CD4-positive, alpha-beta T cell treated with Interleukin-21 for 1 hour (primary cell): ENCODE results near the gene DTYMK.

Source experiments
- DNase-seq: peaks from one replicate; pipeline ENCODE4 v3.0.0-alpha.2; 2020

Gene DTYMK, protein sequence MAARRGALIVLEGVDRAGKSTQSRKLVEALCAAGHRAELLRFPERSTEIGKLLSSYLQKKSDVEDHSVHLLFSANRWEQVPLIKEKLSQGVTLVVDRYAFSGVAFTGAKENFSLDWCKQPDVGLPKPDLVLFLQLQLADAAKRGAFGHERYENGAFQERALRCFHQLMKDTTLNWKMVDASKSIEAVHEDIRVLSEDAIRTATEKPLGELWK

DNA sequence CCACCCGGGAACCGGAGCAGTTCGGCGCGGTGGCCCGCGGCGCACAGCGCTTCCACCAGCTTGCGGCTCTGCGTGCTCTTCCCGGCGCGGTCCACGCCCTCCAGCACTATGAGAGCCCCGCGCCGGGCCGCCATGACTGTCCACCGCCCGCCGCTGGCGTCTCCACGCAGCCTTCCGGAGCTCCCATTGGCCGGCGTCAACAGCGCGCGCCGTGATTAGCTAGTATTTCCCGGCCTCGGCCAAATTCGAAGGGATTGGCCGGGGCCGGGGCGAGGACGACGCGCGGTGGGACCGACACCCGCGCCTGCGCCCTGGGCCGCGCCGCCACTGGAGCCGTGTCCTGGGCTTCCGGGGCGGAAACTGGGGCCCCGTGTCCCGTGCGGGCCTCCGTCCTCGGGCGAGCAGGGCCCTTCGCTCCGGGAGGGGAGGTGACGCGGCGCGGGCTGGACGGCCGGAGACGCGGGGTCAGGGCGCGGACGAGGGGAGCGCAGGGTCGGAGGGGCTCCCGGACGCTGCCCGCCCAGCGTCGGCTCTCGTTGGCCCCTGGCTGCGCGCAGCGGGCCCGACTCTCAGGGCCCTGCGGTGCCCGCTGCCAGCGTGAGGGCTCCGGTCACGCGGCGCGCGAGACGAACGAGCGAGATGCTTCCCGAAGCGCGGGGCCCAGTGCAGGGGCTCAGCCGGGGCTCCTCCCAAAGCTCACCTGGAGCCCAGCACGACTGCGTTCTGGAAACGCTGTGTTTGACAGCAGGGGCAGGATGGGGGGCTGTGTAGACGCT, at the start of gene DTYMK:
Gene DTYMK (minus strand): TSS at position 166 of the 776 bp plus-strand sequence. CDS start 32 bp downstream, at position 134.
- peak; percentile 96 for DNase-seq

DNA sequence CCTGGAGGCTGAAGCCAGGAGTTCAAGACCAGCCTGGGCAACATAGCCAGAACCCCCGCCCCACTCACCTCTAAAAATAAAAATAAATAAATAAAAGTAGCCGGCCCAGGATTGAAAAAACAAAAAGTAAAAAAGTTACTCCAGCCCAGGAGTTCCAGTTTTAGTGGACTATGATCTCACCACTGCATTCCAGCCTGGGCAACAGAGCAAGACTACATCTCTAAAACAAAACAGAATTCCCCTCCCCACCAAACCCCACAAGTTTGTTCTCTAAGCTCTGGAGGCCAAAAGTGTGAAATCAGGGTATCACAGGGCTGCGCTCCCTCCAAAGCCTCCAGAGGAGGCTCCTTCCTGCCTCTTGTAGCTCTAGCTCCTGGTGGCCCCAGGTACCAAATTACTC, 49.5 kb upstream of the DTYMK start:
- DNase-seq: no peak

DNA sequence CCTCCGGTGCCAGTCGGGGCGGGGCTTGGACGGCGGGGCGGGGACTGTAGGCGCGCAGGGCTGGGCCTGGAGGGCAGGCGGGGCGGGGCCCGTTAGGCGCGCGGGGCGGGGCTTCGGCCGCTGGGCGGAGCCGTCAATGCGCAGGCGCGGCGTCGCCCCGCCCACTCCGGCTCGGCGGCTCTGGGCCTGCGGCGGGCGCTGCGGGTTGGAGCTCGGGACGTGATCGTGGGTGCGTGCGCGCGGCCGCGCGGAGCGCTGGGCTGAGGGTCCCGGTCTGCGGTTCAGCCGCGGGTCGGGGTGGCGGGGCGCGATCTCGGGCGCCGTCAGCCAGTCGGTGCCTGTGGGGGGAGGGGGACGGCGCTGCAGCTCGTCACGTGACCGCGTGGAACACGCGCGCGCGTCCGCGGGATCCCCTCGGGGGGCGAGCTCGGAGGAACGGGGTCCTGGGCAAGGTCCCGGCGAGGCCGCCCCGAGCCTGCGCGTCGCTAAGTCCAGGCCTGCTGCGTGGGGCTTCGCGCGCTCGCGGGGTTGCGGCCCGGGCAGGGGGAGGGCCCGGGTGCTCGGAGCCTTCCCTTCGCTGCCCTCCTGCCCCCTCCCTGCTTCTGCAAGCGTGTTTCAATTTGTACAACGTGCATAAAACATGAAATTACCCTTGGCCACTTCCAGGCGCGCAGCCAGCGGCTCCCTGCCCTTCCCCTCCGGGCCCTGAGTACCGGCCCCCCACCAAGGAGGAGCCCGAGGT, 48.0 kb upstream of the DTYMK start, which contains the start of gene D2HGDH:
Gene D2HGDH (plus strand): TSS at position 164 of the 742 bp plus-strand sequence. CDS start 595 bp downstream, outside the sequence.
- DNase-seq: peak; percentile 92

DNA sequence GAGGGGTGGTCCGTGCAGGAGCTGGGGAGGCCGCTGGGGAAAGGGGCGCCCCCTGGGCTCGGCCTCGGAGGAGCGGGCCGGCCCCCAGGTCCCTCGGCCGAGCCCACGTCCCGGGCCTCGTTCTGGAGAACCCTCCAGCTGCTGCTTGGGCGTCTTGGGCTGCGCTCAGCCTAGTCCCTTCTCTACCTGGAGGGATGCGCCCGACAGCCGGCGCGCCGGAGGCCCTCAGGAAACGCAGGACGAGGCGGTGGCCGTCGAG, 47.5 kb upstream of the DTYMK start:
- DNase-seq: no peak

DNA sequence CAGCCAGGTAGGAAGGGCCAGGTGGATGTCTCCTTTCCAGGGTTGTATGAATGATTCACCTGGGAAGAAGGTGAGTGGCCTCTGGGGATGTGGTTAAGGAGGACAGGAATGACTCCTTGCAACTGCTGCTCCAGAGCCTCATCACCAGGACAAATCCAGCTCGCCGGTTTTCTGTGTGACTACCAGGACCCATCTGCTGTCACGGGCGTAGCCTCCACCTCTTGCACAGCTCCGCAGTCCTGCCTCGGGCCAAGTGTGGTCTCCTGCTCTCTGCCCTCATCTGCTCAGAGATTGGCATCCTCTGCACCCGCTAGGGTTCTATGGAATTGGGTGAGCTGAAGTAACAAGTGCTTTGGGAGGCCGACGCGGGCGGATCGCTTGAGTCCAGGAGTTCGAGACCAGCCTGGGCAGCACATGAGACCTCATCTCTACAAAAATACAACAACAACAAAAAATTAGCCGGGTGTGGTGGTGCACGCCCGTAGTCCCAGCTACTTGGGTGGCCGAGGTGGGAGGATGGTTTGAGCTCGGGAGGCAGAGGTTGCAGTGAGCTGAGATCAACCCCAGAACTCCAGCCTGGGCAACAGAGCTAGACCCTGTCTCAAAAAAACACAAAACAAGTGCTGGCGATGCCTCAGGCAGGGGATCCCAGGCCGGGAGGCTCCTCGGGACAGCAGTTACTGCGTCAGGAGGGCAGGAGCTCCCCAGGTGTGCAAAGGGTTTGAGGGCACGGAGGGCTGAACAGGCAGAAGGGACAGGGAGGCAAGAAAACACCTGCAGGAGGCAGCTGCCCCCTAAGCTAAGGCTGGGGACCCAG, 47.0 kb upstream of the DTYMK start:
- no peak for DNase-seq

DNA sequence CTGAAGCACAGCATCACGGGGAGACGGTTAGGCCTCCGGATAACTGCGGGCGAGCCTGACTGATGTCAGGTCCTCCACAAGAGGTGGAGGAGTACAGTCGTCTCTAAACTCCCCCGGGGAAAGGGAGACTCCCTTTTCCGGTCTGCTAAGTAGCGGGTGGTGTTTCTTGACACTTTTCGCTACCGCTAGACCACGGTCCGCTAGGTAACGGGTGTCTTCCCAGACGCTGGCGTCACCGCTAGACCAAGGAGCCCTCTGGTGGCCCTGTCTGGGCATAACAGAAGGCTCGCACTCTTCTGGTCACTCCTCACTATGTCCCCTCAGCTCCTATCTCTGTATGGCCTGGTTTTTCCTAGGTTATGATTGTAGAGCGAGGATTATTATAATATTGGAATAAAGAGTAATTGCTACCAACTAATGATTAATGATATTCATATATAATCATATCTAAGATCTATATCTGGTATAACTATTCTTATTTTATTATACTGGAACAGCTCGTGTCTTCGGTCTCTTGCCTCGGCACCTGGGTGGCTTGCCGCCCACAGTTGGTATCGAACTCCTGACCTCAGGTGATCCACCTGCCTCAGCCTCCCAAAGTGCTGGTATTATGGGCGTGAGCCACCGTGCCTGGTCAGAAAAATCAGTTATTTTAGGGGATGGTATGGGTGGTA, 46.0 kb upstream of the DTYMK start:
- DNase-seq: peak; percentile 64

DNA sequence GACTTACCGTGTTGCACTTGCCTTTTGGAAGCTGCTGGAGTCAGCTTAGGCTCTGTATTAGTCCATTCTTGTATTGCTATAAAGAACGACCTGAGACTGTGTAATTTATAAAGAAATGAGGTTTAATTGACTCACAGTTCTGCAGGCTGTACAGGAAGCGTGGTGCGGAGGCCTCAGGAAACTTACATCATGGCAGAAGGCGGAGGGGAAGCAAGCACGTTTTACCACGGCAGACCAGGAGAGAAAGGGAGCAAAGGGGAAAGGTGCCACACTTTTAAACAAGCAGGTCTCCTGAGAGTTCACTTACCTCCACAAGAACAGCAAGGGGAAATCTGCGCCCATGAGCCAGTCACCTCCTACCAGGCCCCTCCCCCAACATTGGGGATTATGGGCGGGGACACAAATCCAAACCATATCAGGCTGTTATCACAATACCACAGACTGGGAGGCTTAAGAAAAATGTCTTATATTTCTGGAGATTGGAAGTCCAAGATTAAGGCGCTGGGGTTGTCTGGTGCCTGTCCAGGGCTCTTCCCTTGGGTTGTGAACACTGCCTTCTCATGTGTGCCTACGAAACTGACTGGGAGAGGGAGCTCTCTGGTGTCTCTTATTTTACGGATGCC, 44.2 kb upstream of the DTYMK start:
- no peak for DNase-seq

DNA sequence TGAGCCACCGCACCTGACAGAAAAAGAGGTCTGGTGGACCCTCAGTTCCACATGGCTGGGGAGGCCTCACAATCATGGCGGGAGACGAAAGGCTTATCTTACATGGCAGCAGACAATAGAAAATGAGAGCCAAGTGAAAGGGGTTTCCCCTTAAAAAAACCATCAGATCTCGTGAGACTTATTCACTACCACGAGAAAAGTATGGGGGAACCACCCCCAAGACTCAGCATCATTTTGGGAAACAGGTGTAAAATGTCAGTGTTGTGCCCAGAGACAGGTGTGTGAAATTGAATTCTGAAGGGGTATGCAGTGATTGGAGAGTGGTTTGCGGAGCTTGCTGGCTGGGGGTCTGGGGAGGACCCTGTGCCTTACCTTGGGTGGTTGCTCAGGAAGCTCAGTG, 43.3 kb upstream of the DTYMK start:
- no peak for DNase-seq

DNA sequence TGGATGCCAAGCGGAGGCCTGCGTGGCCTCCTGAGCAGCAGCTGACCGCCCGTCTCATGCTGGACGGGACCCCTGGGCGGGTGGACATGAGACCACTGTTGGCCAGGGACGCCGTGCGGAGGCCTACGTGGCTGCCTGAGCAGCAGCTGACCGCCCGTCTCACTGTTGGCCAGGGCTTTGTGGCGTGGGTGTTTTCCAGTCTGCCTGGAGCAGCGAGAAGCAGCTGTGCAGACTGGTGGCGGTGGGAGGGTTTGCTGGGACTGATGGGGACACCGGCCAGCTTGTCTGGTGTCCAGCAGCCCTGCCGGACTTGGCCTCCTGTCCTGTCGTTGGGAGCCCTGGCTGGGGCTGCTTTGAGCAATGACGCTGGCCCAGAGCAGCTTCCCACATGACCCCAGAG, 42.0 kb upstream of the DTYMK start:
- no peak for DNase-seq

DNA sequence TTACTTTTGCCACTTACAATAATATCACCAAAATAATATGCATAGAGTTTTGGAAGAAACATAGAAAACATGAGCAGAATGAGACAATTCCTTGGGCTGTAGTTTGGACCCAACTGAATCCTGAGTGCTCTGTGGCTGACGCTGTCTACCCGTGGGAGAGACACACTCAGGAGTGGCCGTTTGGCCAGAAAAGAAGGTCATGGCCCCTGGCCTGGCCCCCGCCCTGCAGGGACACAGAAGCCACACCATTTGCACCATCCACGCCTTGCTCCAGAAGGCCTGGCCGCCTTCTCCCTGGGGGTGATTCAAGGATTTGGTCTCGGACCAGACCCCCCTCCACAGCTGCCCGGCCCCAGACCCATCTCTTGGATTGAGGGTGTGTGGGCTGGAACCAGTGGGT, 41.4 kb upstream of the DTYMK start:
- DNase-seq: no peak

DNA sequence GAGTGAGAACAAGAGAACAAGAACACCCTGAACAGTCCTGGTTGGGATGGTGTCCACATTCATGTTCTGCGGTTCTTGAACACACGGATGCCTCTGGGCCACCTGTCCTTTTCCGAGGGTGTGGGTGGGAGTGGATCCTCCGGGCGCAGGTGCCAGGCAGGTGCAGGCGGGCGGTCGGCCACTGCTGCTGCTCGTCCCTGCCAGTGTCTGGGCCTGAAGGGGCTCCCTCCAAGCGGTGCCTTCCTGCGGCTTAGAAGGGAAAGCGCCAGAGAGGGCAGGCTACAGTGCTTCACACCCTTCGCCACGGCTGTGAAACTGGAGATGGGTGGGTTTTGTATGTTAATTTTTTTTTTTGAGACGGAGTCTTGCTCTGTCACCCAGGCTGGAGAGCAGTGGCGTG, 39.8 kb upstream of the DTYMK start:
- no peak for DNase-seq

DNA sequence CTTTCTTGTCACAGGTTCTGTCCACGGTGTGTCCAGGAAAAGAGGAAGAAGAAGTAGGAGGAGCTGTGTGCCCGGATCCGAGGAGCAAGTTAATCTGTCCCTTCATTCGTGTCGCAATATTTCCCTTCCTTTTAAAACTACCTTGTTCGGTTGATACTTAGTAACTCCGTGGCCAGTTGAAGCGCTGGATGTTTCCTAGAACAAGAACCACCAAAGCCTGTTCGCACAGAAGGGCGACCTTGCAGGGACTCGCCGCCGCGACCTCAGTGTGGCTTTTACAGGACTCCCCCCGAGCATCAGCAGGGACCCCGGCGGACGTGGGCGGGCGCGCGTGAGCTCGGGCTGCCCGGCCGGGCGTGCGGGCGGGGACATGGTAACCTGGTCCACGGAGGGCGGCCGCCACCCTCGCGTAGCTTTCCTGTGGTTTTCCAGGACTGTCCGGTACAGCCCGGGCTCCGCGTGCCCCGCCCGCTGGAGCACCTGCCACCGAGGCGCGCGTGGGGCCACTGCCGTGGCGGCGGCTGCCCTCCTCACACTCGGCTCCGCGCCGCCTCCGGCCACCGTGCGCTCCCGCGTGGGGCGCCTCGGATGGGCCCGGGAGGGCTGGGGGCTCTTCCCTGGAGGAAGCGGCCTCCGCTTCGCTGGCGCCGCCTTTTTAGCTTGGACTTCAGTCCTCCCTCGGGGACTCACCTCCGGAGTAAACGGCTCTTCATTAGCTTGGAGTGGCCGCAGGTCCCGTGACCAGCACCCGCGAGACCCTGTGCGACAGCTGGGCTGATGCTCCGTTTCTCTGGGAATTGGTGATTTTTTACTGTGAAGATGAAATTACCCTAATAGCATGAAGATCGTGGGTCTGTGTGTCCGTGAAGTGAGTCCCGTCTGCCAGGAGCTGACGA, 38.6 kb upstream of the DTYMK start:
- DNase-seq: no peak

DNA sequence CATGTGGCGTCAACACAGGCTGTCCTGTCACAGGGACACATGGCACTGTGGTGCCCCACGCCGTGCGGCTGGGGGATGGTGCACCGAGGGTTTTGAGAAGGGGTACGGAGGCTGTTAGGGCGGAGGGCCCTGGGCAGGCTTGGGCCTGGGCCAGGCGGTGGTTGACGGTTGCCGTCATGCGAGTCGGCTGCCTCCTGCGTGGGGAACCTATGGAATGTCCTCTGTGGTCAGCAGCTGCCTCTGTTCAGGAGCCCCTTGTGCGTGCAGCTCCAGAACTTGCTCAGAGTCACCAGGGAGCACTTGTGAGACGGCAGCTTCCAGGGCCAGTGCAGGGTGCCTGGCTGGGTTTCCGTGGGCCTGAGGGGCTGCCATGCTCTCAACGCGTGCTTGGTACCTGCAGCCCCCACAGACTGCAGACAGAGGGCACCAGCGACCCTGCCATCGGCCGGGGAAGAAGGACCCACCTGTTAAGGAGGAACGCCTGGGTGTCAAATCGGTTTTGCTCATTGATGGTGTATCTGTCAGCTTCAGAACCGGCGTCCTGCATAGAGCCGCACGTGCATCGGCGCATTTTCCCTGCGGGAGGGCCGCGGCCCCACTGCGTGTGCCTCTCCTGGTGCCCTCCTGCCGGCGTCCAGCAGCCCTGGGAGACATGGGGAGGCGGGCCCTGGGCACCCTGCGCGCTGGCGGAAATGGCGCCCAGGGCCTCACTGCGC, 37.8 kb upstream of the DTYMK start:
- DNase-seq: peak; percentile 37

DNA sequence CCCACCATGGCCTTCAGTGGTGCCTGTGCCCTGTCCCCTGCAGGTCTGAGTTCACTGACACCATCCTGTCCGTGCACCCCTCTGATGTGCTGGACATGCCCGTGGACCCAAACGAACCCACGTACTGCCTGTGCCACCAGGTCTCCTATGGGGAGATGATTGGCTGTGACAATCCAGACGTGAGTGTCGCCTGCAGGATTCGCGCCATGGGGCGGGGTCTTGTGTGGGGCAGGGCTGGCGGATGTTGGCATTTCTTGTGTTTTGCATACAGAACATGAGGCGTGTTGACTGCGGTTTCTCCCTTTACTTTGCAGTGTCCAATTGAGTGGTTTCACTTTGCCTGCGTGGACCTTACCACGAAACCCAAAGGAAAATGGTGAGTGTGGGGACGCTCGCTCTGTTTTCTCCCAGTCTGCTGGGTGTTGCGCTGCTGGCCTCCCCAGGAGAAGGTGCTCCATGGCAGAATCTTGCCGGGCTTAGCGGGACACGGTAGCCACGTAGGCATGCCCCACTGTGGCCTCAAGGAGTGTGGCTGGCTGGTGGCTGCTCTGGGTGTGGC, 36.4 kb upstream of the DTYMK start:
- DNase-seq: no peak

DNA sequence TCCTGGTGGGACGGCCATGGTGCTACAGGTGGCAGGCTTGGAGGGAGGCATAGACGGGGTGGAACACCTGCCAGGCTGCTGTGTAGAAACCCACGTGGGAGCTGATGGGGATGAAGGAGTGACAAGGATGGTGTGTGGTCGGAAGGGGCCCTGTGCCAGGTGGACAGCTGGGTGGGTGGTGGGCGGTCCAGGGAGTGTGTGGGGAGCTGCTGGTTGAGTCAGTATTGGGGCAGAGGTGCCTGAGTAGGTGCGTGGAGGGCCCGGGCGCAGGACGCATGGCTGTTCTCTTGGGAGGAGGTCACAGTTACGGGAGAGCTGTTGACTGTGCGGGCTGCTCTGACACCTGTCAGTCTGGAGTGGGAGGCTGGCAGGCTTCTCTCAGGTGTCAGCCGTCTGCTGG, 35.2 kb upstream of the DTYMK start:
- no peak for DNase-seq

DNA sequence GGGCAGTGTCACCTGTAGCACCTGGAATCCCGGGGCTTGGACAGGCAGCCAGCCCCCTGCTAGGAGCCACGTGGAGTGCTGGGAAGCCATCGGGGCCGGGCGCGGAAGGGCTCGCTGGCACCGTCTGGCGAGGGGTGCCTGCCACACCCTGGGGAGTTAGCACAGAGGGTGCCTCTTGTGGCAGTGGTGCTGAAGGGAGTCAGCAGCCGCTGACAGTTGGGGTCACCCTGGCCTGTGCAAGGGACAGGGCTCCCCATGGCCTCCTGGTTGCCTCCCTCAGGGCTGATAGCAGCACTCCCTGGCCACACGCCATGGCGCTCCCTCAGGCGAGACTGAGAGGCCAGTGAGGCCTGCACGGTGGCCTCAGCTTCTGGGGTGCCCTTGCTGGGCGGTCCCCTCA, 33.9 kb upstream of the DTYMK start:
- no peak for DNase-seq

DNA sequence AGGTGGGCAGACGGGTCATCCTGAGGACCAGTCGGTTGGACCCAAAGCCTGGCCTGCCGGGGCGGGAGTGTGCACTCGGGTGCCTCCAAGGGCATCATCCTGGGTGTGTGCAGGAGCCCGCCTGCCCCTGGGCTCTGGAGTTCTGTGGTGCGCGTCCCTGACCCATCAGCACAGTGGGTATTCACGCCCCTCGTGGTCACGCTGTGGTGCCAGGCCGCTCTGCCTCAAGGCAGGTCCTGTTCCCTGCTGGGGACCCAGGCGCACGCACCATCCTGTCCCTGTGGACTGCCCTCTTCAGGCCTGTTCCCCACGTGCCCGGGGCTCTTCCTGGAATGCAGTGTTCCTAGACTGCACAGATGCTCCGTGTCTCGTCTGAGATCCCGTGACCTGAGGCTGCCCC, 33.5 kb upstream of the DTYMK start:
- no peak for DNase-seq

DNA sequence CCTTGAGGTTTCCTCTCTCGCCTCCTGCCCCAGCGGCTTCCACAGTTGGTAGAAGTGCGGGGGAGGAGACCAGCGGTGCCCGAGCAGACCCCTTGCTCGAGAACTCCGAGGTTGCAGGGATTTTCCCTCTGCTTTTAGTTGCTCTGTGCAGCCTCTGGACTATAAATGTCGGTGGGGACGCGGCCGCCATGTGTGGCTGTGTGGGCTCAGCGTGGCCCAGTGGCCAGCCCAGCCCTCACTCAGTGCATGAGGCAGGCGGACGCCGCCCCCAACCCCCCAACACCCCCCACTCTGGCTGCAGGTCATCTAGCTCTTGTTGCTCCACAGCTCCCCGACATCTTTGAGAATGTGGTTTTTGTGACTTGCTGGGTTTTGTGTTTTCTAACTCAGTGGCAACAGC, 32.5 kb upstream of the DTYMK start:
- DNase-seq: no peak

DNA sequence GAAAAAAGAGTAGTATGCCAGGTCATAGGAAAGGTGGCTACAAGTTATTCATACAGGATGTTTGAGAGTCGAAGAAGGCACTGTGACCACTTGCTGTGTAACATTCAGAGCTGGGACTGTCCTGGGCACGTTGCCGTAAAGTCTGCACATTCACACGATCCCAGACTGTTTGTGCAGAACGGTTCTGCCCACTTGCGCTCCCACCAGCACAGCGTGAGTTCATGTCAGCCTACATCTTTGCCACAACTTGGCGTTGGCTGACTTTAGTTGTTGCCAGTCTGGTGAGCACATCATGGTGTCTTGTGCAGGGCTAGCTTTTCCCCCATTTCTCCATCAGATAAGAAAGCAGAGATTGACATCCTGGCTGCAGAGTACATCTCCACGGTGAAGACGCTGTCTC, 22.3 kb upstream of the DTYMK start:
- no peak for DNase-seq

DNA sequence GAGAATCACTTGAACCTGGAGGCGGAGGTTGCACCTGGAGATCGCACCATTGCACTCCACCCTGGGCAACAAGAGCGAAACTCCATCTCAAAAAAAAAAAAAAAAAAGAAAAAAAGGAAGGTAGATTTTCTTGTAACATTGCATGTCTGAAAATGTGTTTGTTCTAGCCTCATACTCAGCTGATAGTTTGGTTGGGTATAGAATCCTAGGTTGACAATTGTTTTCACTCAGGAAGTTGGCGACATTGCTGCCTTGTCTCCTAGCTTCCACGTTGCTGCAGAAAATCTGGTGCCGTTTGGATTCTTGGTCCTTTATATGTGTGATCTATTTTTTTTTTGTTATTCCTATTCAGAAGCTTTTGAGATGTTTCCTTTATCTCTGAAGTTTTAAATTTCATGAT, 19.9 kb upstream of the DTYMK start:
- no peak for DNase-seq
